Measurements from ENCODE around the gene STIP1.
A peak's percentile ranks its signal among the peaks of the same experiment; 100 is the strongest.

Gene STIP1

GRCh38 chr11:64198511-64198910 lies 12.5 kb downstream of the STIP1 start:
- no peak for DNase-seq (ENCODE audit: low spot score)

GRCh38 chr11:64201543-64201942 lies 15.6 kb downstream of the STIP1 start:
- DNase-seq (ENCODE audit: low spot score) = no peak

- DNase-seq (ENCODE audit: low spot score) = no peak
Measured at GRCh38 chr11:64202992-64203391, 17.0 kb downstream of the STIP1 start.

GRCh38 chr11:64203421-64204079 lies 17.6 kb downstream of the STIP1 start:
- no peak for DNase-seq (ENCODE audit: low spot score)

- DNase-seq (ENCODE audit: low spot score) = no peak
Measured at GRCh38 chr11:64204080-64204440, 18.1 kb downstream of the STIP1 start.

GRCh38 chr11:64204464-64204989 lies 18.6 kb downstream of the STIP1 start:
- peak; percentile 84 for DNase-seq (ENCODE audit: low spot score)

GRCh38 chr11:64206457-64207255 lies 20.7 kb downstream of the STIP1 start, which contains the start of gene FERMT3:
TSS of gene FERMT3 (plus strand) at chr11:64206721. CDS start at chr11:64207365, 644 bp downstream.
- no peak for DNase-seq (ENCODE audit: low spot score)

GRCh38 chr11:64207256-64208085 lies 21.5 kb downstream of the STIP1 start:
- DNase-seq (ENCODE audit: low spot score) = no peak

GRCh38 chr11:64208086-64208795 lies 22.3 kb downstream of the STIP1 start:
- no peak for DNase-seq (ENCODE audit: low spot score)

- DNase-seq (ENCODE audit: low spot score) = no peak
Measured at GRCh38 chr11:64208796-64209562, 23.0 kb downstream of the STIP1 start.

- DNase-seq (ENCODE audit: low spot score) = no peak
Measured at GRCh38 chr11:64209563-64209843, 23.5 kb downstream of the STIP1 start.

GRCh38 chr11:64210301-64211020 lies 24.5 kb downstream of the STIP1 start:
- DNase-seq (ENCODE audit: low spot score) = no peak

GRCh38 chr11:64211181-64211872 lies 25.4 kb downstream of the STIP1 start:
- DNase-seq (ENCODE audit: low spot score) = no peak

GRCh38 chr11:64216879-64217278 lies 30.9 kb downstream of the STIP1 start:
- no peak for DNase-seq (ENCODE audit: low spot score)

- no peak for DNase-seq (ENCODE audit: low spot score)
Measured at GRCh38 chr11:64218628-64219353, 32.8 kb downstream of the STIP1 start.

GRCh38 chr11:64219354-64219684 lies 33.3 kb downstream of the STIP1 start:
- DNase-seq (ENCODE audit: low spot score) = no peak

GRCh38 chr11:64219755-64220154 lies 33.8 kb downstream of the STIP1 start:
- DNase-seq (ENCODE audit: low spot score) = no peak

GRCh38 chr11:64220271-64220670 lies 34.3 kb downstream of the STIP1 start:
- DNase-seq (ENCODE audit: low spot score) = no peak

- DNase-seq (ENCODE audit: low spot score) = no peak
Measured at GRCh38 chr11:64220798-64221197, 34.8 kb downstream of the STIP1 start.
